G401.6 (cell line): ENCODE measurements around the gene ZFP57.

Experiments used
- FAIRE-seq: peaks from 2 replicates; lab custom pipeline; 2012; peaks lifted over from hg19 to GRCh38; lab: Jason Lieb, UNC

The ZFP57 gene

DNA sequence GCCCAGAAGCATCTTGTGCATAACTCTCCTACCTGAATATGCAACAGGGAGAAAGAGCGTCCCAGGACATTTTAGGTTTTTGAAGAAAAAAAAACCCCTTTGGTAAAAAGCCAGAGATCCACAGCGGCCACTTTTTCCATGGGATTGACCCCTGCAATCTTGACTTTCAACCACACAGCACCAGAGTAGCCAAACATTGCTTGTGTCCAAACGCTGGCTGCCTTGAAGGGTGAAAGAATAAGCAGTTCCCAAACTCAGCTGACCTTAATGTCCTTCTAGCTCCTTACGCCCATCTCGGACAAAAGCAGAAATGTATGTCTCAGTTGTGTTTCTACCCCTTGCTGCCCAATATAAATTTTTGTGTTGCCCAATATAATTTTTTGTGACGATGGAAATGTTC, 25.3 kb downstream of the ZFP57 start:
- FAIRE-seq: no peak

DNA sequence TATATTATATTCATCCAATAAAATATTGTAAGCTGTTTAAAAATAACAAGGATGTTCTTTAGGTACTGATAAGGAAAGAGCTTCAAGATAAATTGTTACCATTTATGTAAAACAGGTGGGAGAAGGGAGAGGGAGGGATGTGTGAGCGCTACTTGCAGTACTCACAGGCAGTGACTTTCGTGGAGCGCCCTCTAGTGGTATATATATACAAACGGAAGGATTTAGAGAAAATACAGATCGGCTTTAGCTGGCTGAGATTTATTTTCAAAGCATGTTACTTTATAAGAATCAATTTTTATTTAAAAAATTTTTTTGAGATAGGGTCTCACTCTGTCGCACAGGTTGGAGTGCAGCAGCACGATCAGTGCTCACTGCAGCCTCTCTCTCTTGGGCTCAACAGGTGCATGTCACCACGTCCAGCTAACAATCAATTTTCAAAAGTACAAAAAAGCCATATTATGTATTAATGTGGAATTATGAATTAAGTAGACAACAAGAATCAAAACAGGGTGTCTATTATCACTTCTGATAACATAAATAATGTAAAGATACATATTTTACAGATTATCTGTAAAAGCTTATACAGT, 27.4 kb downstream of the ZFP57 start:
- peak; percentile 80 for FAIRE-seq

DNA sequence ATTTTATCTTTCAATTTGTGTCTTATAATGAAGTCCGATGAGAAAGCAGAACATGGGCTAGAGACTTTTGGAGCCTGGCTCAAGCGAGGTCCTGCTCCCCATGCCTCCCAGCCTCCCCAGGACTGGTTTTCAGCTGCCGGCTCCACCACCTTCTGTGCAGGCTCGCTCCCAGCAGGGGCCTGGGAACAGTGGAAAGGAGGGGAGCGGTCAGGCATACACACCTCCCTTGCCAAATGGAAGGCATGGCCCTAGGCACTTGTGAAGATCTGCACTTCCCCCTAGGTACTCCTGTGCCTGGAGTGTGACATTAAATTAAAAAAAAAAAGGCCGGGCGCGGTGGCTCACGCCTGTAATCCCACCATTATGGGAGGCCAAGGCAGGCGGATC, 28.8 kb downstream of the ZFP57 start:
- FAIRE-seq: no peak

DNA sequence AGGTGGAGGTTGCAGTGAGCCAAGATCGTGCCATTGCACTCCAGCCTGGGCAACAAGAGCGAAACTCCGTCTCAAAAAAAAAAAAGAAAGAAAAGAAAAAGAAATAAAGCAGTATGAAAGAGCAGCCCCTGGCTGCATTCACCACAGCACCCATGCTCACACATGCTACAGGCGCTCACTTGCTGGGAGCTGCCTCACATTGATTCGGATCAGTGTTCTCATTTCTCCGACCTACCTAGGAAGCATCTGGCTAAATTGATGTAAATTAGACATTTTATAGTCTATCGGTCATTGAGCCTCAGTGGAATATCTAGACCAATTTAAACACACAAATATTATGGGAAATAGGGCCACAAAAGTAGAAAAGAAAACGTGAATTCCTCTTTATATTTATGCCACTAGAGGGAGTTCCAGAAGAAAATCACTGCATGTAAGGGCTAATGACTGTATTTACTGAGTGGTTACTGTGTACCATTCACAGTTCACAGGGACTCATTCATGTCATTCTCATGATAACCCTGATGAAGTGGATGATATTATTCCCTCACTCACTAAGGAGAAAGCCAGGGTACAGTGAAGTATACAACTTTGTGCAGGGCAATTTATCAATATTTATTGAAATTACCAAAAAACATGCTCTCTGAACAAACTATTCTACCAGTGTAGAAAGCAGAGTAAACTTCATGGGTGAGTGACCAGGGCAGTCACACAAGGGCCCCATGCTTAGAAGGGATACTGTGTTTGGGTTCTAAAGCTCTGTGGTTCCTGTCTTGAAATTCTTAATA, 29.3 kb downstream of the ZFP57 start:
- peak; percentile 67 for FAIRE-seq

DNA sequence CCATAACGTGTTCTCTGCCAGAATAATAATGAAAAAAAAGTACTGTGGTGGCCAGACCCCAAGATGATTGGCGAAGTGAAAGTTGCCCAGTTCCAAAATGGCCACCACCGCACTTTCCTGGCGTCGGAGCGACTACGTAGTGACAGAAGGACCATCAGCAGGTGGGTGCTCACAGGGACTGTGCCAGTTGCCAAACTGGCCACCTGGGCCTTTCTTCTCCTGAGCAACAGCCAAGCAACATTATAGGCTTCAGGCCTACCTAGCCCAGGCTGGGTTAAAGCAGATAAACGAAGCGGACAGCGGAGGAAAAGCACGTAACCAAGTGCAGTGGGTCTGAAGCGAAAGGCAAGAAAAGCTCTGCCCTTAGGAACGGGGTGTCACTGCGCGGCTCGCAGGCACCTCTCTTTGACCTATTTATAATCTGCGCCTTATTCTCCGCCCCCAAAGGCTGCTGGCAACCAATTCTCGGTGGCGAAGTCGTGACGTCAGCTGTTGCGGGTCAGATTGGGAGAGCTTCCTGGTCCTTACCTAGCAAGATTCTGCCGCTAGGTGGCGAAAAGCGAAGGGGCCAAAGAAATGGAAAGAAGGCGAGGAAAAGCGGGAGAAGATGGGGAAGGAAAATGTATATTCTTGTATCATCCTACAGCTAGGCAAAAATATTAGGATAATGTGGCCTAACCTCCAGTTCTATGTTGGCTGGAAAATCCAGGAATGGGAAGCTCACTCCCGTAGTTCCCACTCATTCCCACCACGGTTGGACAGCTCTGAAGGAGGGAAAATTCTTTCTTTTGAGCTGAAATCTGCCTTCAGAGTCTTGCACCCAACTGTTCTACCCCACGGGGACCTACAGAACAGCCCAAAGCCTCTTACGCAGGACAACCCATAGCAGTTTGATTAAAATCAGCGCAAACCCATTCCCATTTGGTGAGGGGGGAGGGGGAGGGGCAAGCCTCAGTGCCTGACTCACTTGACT, 31.0 kb downstream of the ZFP57 start:
- FAIRE-seq: peak; percentile 95

DNA sequence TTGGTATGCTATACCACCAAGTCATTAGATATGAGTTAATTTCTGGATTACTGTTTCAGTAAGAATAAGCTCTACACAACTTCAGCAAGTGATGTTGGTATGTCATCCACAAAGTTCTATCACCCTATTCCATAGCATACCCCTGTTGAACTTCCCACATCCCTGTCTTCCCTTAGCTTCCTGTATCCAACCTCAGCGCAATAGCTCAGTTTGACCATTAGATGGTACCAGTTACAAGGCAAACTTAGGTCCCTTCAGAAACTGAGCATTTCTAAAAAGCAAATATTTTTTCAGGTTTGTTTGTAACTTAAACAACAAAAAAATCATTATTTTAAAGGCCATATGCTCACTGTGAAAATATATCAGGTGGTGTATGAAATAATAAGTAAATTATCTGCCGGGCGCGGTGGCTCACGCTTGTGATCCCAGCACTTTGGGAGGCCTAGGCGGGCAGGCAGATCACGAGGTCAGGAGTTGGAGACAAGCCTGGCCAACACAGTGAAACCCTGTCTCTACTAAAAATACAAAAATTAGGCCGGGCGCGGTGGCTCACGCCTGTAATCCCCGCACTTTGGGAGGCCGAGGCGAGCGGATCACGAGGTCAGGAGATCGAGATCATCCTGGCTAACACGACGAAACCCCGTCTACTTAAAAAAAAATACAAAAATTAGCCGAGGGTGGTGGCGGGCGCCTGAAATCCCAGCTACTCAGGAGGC, 32.9 kb downstream of the ZFP57 start:
- peak; percentile 88 for FAIRE-seq

DNA sequence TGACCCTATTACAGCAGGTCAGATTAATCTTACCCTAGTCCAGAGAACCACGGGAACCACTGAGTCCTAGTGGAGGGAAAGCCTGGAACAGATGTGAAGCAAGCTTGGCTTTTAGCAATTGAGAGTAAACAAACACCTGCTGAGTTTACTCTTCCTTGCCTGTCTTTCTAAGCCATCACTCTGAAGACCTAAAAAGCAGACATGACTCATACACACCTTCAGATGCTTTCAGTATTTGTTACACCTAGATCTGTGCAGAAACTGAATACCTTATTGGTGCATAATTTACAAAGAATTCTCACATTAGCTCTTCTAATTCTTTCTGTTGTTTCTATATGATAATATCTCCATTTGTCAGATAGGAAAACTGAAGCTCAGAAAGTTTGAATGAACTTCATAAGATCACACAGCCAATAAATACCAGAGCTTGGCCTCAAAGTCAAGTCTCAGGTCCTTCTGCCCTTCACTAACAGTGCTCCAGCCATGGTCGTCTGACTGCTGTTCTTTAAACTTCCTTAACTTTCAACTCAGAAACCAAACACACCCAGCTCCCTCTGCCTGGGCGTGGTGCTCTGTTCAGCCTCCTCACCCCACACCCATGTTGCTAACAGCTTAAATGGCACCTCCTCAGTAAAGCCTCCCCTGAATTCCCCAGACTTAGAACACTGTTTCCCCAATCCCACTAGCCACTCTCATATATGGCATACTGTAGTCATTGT, 39.4 kb downstream of the ZFP57 start:
- FAIRE-seq: no peak

DNA sequence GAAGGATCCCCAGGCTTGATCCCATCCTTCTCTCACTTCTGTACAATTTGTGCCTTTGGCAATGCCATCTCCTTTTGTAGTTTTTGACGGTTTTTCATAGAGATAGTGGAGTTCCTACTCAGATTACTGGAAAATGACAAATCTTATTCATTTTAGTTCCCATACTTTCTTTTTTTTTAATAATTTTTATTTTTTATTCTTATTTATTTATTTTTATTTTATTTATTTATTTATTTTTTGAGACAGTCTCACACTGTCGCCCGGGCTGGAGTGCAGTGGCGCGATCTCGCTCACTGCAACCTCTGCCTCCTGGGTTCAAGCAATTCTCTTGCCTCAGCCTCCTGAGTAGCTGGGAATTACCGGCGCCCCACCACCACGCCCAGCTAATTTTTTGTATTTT, 43.7 kb downstream of the ZFP57 start:
- no peak for FAIRE-seq

DNA sequence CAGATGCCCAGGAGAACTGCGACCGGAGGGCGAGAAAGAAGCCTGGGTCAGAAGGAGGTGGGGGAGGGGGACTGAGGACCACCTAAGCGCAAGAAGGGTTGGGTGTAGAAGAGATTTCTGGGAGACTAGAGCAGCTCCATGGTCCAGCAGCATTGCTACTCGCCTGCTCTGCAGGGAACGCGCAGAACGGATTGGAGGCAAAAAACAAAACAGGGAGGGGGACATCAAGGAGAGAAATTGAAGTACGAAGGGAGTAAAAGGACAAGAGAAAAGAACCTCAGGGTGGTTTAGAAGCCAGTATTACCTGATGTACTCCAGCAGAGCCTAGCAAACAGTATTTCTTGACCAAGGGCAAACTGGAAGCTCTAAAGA, 47.4 kb downstream of the ZFP57 start:
- FAIRE-seq: no peak

DNA sequence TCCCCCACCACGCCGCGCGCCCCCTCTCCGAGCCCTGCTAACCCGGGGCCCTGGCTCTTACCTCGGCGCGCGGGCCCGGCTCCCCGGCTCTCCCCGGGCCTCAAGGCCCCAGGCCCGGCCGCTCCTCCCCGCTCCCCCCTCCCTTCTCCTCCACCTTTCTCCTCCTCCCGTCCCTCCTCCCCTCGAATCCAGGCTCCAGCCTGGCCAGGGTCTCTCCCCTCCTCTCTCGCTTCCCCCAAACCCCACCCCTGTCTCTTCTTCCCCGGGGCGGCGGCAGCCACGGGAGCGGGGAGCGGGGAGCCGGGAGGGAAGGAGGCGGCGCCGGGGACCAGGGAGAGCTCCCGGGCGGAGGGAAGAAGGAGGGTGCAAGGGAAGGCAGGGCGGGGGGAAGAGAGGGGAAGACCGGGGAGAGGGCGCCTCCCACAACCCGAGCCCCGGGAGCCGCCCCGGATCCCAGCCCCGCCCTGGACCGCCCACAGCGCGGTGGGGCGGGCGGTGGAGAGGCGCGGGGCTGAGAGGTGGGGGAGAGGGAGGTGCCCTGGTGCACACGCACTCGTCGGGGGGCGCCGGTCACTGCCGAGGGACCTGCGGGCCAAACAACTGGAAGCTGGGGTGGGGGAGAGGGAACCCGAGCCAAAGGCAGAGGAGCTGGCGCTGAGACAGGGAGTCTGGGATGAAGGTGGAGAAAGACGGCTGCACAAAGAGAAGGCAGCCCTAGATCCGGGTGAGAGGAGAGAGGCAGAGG, 48.0 kb downstream of the ZFP57 start, which contains the start of gene GABBR1:
Gene GABBR1 (minus strand): TSS at position 395 of the 745 bp plus-strand sequence. CDS start 798 bp downstream, outside the sequence.
- FAIRE-seq: no peak

DNA sequence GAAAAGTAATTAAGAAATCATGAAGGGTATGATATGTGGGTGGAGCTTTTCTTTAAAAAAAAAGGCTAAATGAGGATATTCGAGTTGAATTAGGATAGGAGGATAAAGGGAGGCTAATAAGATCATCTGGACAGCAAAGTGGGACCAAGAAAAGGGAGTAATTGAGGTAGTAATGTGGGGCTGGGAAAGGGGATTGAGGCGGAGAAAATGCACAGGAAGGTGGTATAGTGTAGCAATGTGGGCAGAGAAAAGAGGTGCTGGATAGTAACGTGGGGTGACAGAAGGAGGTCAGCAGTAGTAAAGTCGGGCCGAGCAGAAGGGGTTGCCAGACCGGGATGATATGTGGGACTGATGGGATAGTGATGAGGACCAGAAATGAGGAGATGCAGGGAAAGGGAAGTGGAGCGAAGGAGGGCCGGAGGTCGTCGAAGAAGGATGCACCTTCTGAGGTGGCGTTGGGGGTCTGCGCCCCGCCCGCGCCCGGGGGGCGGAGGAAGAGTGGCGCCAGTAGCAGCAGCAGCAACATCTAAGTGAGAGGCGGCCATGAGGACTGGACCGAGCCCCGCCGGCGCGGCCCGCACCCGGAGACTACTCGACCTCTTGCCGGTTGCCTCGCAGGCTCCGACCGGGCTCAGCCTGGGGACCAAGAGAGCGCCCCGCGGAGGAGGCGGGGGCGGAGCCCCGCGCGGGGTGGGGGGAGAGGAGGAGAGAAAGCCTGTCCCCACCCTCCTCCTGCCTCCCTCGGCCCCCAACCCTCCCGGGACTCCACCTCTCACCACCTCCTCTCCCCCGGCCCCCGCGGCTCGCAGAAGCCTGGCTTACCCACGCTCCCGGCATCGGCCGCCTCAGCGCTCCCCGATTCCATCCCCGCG, 48.9 kb downstream of the ZFP57 start:
- FAIRE-seq: no peak

DNA sequence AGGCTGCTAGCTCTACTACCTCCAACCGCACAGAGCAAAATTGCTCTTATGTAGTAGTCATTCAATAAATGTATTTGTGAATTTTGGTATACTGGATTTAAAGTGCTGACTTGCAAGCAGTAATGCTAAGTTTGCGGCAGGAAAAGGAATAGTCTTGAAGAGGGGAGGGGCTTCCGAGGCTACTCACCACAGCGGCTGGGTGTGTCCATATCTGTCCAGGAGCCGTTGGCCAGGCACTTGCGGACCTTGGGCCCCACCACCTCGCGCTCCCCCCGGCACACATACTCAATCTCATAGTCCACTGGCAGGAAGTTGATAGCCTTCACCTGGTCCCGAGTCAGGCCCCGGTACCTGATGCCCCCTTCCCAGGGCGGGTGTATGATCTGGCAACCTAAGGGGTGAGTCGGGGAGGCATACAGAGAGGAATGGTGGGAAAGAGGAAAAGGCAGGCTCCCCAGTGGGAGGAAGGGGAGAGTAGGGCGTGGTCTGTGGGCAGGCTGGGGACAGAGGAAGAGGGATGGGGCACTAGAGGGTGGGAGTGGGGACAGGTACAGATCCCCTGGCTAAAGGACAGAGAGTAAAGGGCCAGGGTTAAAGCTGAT, 49.6 kb downstream of the ZFP57 start:
- no peak for FAIRE-seq

DNA sequence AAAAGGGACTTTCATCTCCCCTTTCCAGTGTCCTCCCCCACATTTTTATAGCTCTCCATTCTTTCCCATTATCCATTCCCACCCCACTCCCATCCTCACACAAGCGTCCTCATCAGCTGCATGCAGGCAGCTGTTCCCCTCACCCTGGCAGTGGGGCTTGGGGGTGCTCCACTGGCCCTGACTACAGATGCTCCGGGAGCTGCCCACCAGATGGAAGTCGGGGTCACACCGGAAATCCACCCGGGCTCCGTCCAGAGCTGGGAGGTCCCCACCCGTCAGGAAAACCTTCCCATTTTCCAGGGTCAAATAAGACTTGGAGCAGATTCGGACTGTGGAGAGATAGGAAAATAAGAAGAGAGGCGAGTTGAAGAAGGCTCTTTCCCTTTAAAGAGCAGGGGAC, 50.6 kb downstream of the ZFP57 start:
- no peak for FAIRE-seq

DNA sequence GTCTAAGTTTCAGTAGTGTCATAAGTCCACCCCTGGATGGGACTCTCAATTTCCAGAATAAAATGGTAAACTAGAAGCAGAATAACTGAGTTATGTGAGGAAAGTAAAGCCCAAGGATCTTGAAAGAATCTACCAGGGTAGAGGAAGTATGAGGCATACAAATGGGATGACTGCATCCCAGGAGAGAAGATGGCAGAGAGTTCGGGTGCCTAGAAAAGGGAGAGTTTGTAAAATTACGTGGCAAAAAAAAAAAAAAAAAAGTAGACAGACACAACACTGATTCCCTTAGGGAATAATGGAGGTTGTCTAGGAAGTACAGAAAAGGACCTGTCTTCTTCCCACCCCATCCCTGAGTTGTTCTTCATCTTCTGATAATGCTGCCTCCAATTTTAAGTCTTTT, 51.4 kb downstream of the ZFP57 start:
- FAIRE-seq: no peak

DNA sequence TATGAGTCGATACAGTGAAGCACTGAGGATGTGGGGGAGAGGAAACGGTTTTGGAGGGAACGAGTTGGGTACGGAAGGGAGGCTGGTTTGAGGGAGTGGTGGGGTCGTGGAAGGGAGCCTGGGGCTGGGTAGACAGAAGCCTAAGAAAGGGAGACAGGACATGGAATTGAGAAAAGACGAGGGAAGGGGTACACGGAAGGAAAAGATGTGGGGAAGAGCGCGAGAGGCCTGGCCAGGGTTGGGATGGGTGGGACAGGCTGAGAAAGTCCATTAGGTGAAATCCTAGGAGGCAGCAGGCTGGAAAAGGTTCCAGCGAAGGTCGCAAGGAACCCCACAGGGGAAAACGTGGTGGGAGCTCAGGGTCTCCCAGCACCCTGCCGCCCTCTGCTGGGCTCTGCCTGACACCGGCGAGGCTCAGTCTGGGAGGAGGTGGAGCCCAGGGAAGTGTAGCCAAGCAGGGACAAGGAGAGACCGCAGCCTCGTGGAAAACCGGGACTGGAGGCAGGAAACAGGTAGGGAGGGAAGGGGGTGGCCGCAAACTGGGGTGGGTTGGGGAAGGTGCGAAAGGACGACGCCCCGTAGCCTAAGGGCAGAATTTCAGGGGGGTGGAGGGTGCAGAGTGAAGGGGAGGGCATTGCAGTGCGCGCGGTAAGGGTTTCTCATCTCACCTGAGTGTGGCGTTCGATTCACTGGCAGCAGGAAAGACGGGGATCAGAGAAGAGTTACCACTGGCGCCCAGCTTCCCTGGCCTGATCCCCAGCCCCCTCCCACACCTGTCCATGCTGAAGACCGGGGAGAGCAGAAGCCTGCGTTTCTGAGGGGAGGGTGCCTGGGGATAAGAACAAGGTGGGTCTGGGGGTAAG, 52.3 kb downstream of the ZFP57 start:
- FAIRE-seq: no peak

DNA sequence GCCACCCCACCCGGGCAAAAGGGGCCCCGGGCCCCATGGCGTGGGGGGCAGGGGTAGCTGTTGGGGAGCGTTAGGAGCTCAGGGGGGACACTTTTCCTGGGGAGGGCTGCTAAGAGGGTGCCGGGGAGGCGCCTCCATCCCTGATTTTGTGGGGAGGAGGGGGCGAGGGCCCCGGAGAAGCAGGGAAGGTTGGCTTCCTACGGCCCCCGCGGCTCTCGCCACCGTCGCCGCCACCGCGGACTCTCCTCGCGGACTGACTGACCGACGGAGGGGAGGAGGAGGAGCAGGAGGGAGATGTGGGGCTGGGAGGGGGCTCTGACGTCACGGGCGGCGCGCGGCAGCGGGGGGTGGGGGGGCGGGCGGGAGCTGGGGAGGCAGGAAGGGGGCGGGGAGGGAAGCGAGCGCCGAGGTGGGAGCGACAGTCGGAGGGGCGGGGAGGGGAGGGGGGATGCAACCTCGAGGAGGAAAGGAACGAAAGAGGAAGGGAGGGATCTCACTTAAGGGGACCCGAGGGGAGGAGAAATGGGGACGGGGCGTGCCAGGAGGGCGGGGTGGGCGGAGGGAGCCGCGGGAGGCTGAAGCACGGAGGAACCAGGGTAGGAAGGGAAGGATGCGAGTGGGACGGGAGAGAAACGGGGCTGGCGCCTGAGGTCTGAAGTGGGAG, 53.1 kb downstream of the ZFP57 start:
- FAIRE-seq: no peak

DNA sequence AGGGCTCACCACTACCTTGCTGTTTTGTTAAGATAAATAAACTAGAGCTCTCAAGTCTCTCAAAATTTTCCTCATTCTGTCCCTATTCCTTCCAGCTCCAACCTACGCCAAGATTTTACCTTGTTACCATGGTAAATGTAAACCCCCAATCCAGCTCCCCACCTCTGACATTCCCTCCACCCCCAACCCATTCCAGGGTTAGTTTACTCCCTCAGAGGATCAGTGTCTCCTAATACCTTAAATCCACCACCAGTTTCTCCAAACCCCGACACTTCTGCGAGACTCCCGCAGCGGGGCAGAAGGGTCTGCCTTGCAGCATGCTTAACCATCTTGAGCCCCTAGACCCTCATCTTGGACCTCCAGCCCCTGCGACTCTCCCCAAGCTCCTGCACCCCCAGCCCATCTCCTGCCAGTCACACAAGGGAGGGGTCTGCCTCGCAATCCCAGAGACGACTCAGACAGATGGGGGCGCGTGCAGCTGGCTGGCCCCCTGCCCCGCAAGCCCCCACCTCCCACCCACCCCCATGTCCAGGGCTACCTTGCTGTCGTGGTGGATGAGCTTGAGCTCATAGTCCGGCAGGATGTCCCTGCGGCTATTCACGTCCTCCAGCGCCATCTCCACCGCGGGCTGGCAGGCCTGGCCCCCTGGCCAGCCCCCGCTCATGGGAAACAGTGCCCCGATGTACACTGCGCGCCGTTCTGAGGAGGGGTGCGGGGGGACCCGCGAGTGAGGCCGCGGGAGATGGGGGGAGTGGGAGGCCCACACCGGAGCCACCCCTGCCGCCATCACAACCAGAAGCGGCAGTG, 53.8 kb downstream of the ZFP57 start:
- no peak for FAIRE-seq
